Measurements from ENCODE around the gene SPATS2. TPM values are rescaled to one million over a fixed set of nuclear protein-coding genes. Genes with fewer than 3 reads are reported as not detected.

The SPATS2 gene
- total RNA-seq, 2 experiments from 2014 or later: 22.7 to 36.4 TPM

DNA sequence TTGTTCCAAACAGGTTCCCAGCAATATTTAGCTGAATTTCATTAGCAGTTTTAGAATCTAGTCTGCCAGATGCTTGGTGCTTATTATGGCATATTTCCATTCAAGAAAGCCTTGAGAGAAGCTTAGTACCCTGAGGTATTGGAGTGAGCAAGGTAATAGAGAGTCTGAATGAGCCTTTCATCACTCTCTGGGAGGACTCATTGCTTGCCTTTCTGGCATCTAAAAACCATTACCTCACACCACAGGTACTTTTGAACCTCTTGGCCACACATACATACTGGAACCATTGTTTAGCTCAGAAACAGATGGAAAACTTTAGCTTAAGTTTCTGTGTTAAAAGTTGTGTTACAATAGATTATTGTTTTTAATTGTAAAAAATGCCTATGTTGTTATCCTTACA, 144.1 kb downstream of the SPATS2 start:
- no peaks in the 10 kb centered on the region for H3K9me3 ChIP-seq (ENCODE audit: low read length)
- TF ChIP-seq, protein P1, sequence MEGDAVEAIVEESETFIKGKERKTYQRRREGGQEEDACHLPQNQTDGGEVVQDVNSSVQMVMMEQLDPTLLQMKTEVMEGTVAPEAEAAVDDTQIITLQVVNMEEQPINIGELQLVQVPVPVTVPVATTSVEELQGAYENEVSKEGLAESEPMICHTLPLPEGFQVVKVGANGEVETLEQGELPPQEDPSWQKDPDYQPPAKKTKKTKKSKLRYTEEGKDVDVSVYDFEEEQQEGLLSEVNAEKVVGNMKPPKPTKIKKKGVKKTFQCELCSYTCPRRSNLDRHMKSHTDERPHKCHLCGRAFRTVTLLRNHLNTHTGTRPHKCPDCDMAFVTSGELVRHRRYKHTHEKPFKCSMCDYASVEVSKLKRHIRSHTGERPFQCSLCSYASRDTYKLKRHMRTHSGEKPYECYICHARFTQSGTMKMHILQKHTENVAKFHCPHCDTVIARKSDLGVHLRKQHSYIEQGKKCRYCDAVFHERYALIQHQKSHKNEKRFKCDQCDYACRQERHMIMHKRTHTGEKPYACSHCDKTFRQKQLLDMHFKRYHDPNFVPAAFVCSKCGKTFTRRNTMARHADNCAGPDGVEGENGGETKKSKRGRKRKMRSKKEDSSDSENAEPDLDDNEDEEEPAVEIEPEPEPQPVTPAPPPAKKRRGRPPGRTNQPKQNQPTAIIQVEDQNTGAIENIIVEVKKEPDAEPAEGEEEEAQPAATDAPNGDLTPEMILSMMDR (conservative IDR thresholded peaks at IDR 0.05; ENCODE audit: low read length): no peak
- no peak for TF ChIP-seq EZH2phosphoT487 (IDR thresholded peaks at IDR 0.05; ENCODE audit: borderline replicate concordance, low read depth, low read length)
- H3K79me2 ChIP-seq (ENCODE audit: insufficient read depth, low read depth, low read length): no peaks in the 10 kb centered on the region
- peaks cover 7% of the 10 kb centered on the region for H3K36me3 ChIP-seq (ENCODE audit: insufficient read depth, low read length)
- ChIA-PET CTCF (ENCODE audit: unreplicated experiment) (interaction anchor here (0.8 to 1.3 kb wide), 3 partner anchors 153 to 218 kb away, joined by 3 to 9 read pairs (median 7); no protein-coding TSS in a partner anchor), POLR2A (interaction anchor here (0.6 to 3.8 kb wide), 8 partner anchors 8 to 154 kb away, joined by 3 to 18 read pairs (median 4); no protein-coding TSS in a partner anchor)
- no peak for DNase-seq (ENCODE audit: low spot score)
- no peak overlapping the region for H3K4me2 ChIP-seq (ENCODE audit: low read length)
- intact Hi-C loops (cut with micrococcal nuclease; ENCODE audit: unreplicated experiment): no loop called here
- H3K9me2 ChIP-seq (ENCODE audit: insufficient read depth, low read length): no peaks in the 10 kb centered on the region
- H3K4me1 ChIP-seq (ENCODE audit: insufficient read depth, low read length, poor library complexity, severe bottlenecking): no peaks in the 10 kb centered on the region
- no TSS peak for BruUV-seq (replicated peaks)
- H2AFZ ChIP-seq (ENCODE audit: low read length): no peak overlapping the region
- H3K4me3 ChIP-seq (ENCODE audit: low read depth, low read length, poor library complexity, severe bottlenecking): no peak overlapping the region
- H3K27ac ChIP-seq (ENCODE audit: low read depth, low read length, poor library complexity, severe bottlenecking): no peak overlapping the region
- H4K20me1 ChIP-seq (ENCODE audit: insufficient read depth, low read length): no peaks in the 10 kb centered on the region

DNA sequence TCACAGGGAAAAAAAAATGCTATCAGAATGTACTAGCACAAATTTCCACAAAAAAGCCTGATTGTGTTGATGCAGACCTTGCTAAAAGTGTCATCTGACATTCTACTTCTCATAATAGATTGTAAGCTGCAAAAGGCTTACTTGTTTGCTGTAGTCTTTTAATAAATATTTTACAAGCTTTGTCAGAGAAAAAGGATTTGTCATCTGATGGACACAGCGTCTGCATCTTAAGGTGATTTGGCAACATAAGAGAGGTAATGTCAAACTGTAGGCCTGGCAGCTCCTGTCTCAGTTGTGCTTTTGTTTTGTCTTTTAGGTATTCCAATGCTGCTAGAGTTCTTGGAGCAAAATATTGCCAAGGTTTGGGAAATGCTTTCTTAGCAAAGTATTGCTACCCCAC, 145.3 kb downstream of the SPATS2 start:
- POLR2A ChIA-PET: interaction anchor here (0.6 to 3.8 kb wide), 4 partner anchors 112 to 627 kb away, joined by 3 to 18 read pairs (median 4); no protein-coding TSS in a partner anchor
- BruUV-seq (replicated peaks): no TSS peak
- TF ChIP-seq, protein P1 (conservative IDR thresholded peaks at IDR 0.05; ENCODE audit: low read length): no peak
- no peak for TF ChIP-seq EZH2phosphoT487 (IDR thresholded peaks at IDR 0.05; ENCODE audit: borderline replicate concordance, low read depth, low read length)
- no peak for DNase-seq (ENCODE audit: low spot score)
- Histone ChIP-seq H3K9me3 (ENCODE audit: low read length) (no peaks in the 10 kb centered on the region), H3K4me2 (ENCODE audit: low read length) (no peak overlapping the region), H3K4me1 (ENCODE audit: insufficient read depth, low read length, poor library complexity, severe bottlenecking) (no peaks in the 10 kb centered on the region), H2AFZ (ENCODE audit: low read length) (no peak overlapping the region), H3K36me3 (ENCODE audit: insufficient read depth, low read length) (peaks cover 5% of the 10 kb centered on the region; the same call in 1 of the 2 replicates), H3K4me3 (ENCODE audit: low read depth, low read length, poor library complexity, severe bottlenecking) (no peak overlapping the region), H4K20me1 (ENCODE audit: insufficient read depth, low read length) (no peaks in the 10 kb centered on the region), H3K27ac (ENCODE audit: low read depth, low read length, poor library complexity, severe bottlenecking) (no peak overlapping the region), H3K79me2 (ENCODE audit: insufficient read depth, low read depth, low read length) (no peaks in the 10 kb centered on the region), H3K9me2 (ENCODE audit: insufficient read depth, low read length) (no peaks in the 10 kb centered on the region)
- intact Hi-C loops (cut with micrococcal nuclease; ENCODE audit: unreplicated experiment): no loop called here
- CTCF ChIA-PET (ENCODE audit: unreplicated experiment): interaction anchor here (1.3 kb wide), 1 partner anchor 154 kb away, joined by 9 read pairs; no protein-coding TSS in a partner anchor

DNA sequence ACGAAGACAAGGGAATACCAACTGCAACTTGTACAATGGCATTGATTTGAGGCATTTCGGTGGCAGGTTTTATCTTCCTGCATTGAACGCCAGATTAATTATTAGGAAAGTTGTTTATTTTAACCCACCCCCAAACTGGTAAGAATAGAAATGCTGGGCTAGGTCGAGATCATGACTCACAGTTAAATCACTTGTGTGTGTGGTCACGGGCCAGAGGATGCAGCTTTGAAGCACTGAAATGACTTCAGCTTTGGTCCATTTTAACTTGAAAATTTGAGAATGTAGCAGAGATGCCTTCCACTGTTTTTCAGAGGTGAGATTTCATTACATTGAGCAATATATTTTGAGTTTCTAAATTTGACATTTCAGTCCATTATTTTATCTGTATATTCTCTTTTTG, 148.0 kb downstream of the SPATS2 start:
- no peak for DNase-seq (ENCODE audit: low spot score)
- ChIA-PET POLR2A (interaction anchor here (0.7 to 2.1 kb wide), 3 partner anchors 147 to 172 kb away, joined by 3 to 14 read pairs (median 3); no protein-coding TSS in a partner anchor), CTCF (ENCODE audit: unreplicated experiment) (interaction anchor here (2.5 kb wide), 1 partner anchor 157 kb away, joined by 13 read pairs; no protein-coding TSS in a partner anchor)
- Histone ChIP-seq H4K20me1 (ENCODE audit: insufficient read depth, low read length) (no peaks in the 10 kb centered on the region), H3K36me3 (ENCODE audit: insufficient read depth, low read length) (peaks cover 10% of the 10 kb centered on the region; the same call in 1 of the 2 replicates), H3K9me3 (ENCODE audit: low read length) (no peaks in the 10 kb centered on the region), H3K27ac (ENCODE audit: low read depth, low read length, poor library complexity, severe bottlenecking) (no peak overlapping the region), H3K9me2 (ENCODE audit: insufficient read depth, low read length) (no peaks in the 10 kb centered on the region), H3K79me2 (ENCODE audit: insufficient read depth, low read depth, low read length) (no peaks in the 10 kb centered on the region), H3K4me1 (ENCODE audit: insufficient read depth, low read length, poor library complexity, severe bottlenecking) (no peaks in the 10 kb centered on the region), H3K4me3 (ENCODE audit: low read depth, low read length, poor library complexity, severe bottlenecking) (no peak overlapping the region), H2AFZ (ENCODE audit: low read length) (no peak overlapping the region), H3K4me2 (ENCODE audit: low read length) (no peak overlapping the region)
- no peak for TF ChIP-seq EZH2phosphoT487 (IDR thresholded peaks at IDR 0.05; ENCODE audit: borderline replicate concordance, low read depth, low read length)
- TF ChIP-seq, protein P1 (conservative IDR thresholded peaks at IDR 0.05; ENCODE audit: low read length): no peak
- BruUV-seq (replicated peaks): no TSS peak
- intact Hi-C loops (cut with micrococcal nuclease; ENCODE audit: unreplicated experiment): loop anchor here (2.0 kb wide), 1 partner anchor 226 kb away; no protein-coding TSS in a partner anchor
